NT2/D1 (cell line): Measurements from ENCODE around the gene TCERG1L.

Experiments used
- SUZ12 ChIP-seq: IDR thresholded peaks from 2 replicates; pipeline ENCODE4 v1.6.1; 2011; ENCODE audit not compliant: insufficient read length, insufficient read depth; ENCODE audit errors: extremely low read depth
- YY1 ChIP-seq: IDR thresholded peaks from 2 replicates; pipeline ENCODE4 v1.6.1; 2011; ENCODE audit not compliant: insufficient read length, insufficient read depth
- ZNF274 ChIP-seq: IDR thresholded peaks from 2 replicates; pipeline ENCODE4 v1.6.1; 2011; ENCODE audit warnings: mild to moderate bottlenecking, low read depth, low read length

DNA sequence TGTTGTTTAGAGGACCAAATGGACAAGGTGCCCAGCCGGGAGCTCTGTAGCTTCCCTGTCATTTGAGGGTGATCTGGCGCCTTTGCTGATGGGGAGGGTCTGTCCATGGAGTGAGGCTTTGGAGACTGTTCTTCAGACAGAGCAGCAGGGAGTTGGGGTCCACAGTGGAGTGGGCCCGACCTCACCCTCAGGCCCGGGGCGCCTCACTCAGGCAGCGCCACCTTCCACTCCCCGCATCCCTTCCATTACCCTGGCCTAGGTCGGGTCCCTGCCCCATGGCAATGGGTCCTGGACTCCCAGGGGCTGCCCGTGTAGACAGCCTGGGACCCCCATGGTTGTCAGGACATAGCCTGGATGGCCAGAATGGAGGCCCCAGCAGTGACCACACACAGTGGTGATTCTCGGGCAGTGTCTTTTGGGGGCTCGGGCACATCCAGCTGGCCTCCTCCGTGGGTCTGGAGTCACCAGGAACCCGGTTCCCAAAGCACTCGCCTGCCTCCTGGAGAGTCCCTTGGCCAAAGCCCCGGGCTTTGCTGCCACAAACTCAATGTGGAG lies 38.5 kb downstream of the TCERG1L start:
- no peak for TF ChIP-seq YY1
- TF ChIP-seq ZNF274 = no peak
- TF ChIP-seq SUZ12 = no peak
